ENCODE data around the gene CYS1. TPM values are rescaled to one million over a fixed set of nuclear protein-coding genes. Genes with fewer than 3 reads are reported as not detected.

CYS1 gene
- total and polyA plus RNA-seq, 2 of the 13 experiments (the other 11 are each of a cell fraction or from before 2014, with no cell fraction given) = 0.04 TPM; not detected in 1

GRCh38 chr2:10062931-10063365 lies 17.3 kb downstream of the CYS1 start (continued):
- TF ChIP-seq ZNF33B (CRISPR knock-in tag; IDR thresholded peaks at IDR 0.05) (no peak), ZNF746 (CRISPR knock-in tag; IDR thresholded peaks at IDR 0.05) (no peak), SP5 (CRISPR knock-in tag; IDR thresholded peaks at IDR 0.05; ENCODE audit: borderline replicate concordance, low read depth) (0 out of 2 replicates have a peak, but pooled peaks have one; percentile 35), ARNTL (CRISPR knock-in tag; IDR thresholded peaks at IDR 0.05) (0 out of 2 replicates have a peak, but pooled peaks have one; percentile 46), ZFY (CRISPR knock-in tag; IDR thresholded peaks at IDR 0.05) (peak; percentile 55; the same call in 1 of the 2 replicates), ETV5 (CRISPR knock-in tag; IDR thresholded peaks at IDR 0.05; ENCODE audit: borderline replicate concordance) (peak; percentile 75; the same call in 1 of the 2 replicates), ZNF740 (CRISPR knock-in tag; IDR thresholded peaks at IDR 0.05) (no peak), ZNF136 (CRISPR knock-in tag; IDR thresholded peaks at IDR 0.05; ENCODE audit: low read depth) (no peak), MAX (IDR thresholded peaks at IDR 0.05) (peak; percentile 84), RARA (CRISPR knock-in tag; IDR thresholded peaks at IDR 0.05) (peak; percentile 85), ZNF883 (CRISPR knock-in tag; IDR thresholded peaks at IDR 0.05; ENCODE audit: not compliant biosample characterization) (no peak), ZNF281 (CRISPR knock-in tag; IDR thresholded peaks at IDR 0.05; ENCODE audit: borderline replicate concordance) (no peak), ZSCAN29 (CRISPR knock-in tag; conservative IDR thresholded peaks at IDR 0.05) (no peak), PAXIP1 (CRISPR knock-in tag; conservative IDR thresholded peaks at IDR 0.05) (peak; percentile 53)

Data from HepG2 (cell line).